Memory B cell (primary cell): ENCODE measurements around the gene FBXO21.
A peak's percentile ranks its signal among the peaks of the same experiment; 100 is the strongest.

Source experiments
- ATAC-seq: fragments of 150-1000 bp; cut with Tn5 transposase; 2 replicates; pipeline ENCODE4 v1.10.0; 2021; ENCODE audit warnings: low read depth, mild to moderate bottlenecking, moderate library complexity
- DNase-seq, 2 donors: peaks; one replicate each; pipeline ENCODE4 v3.0.0; 2022; ENCODE audit warnings: low spot score in 2 of 2
- H3K27ac Mint-ChIP-seq: one replicate; pipeline ENCODE4 v1.8.0; 2022; ENCODE audit warnings: mild to moderate bottlenecking, moderate library complexity, mixed read lengths
- H3K27me3 Mint-ChIP-seq: one replicate; pipeline ENCODE4 v1.8.0; 2022; ENCODE audit warnings: mixed read lengths
- H3K36me3 Mint-ChIP-seq: one replicate; pipeline ENCODE4 v1.8.0; 2022; ENCODE audit warnings: mild to moderate bottlenecking, mixed read lengths
- H3K4me1 Mint-ChIP-seq: one replicate; pipeline ENCODE4 v1.8.0; 2022; ENCODE audit warnings: mixed read lengths
- H3K4me3 Mint-ChIP-seq: one replicate; pipeline ENCODE4 v1.8.0; 2022; ENCODE audit warnings: mild to moderate bottlenecking, moderate library complexity, mixed read lengths
- H3K9me3 Mint-ChIP-seq: one replicate; pipeline ENCODE4 v1.8.0; 2022; ENCODE audit warnings: mixed read lengths

The FBXO21 gene

DNA sequence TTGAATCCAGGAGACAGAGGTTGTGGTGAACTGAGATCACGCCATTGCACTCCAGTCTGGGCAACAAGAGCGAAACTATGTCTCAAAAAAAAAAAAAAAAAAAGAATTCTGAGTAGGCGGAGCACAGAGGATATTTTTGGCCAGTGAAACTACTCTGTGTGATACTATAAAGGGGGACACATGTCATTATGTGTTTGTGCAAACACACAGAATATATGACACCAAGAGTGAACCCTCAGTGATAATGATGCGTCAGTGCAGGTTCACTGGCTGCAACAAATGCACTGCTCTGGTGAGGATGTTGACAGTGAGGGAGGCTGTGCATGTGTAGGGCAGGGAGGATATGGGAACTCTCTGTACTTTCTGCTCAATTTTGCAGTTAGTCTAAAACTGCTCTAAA lies 24.2 kb downstream of the FBXO21 start:
- DNase-seq (no peak), ATAC-seq (no peak)
- Mint-ChIP-seq H3K27ac (no peak overlapping the region), H3K4me1 (peaks cover 2% of the 10 kb centered on the region), H3K36me3 (peaks cover 37% of the 10 kb centered on the region), H3K9me3 (no peaks in the 10 kb centered on the region), H3K27me3 (no peaks in the 10 kb centered on the region), H3K4me3 (no peak overlapping the region)

- no peak overlapping the region for H3K4me3 Mint-ChIP-seq
- ATAC-seq (no peak), DNase-seq (no peak)
- H3K27me3 Mint-ChIP-seq, result no peaks in the 10 kb centered on the region
- H3K9me3 Mint-ChIP-seq, result no peaks in the 10 kb centered on the region
- H3K27ac Mint-ChIP-seq, result no peak overlapping the region
- H3K4me1 Mint-ChIP-seq, result peaks cover 2% of the 10 kb centered on the region
- H3K36me3 Mint-ChIP-seq, result peaks cover 40% of the 10 kb centered on the region
These were observed 24.9 kb downstream of the FBXO21 start for GRCh38 chr12:117165342-117165741.

- H3K9me3 Mint-ChIP-seq, result no peaks in the 10 kb centered on the region
- no peak overlapping the region for H3K27ac Mint-ChIP-seq
- ATAC-seq, result no peak
- H3K4me1 Mint-ChIP-seq, result peaks cover 2% of the 10 kb centered on the region
- no peak for DNase-seq
- no peaks in the 10 kb centered on the region for H3K27me3 Mint-ChIP-seq
- no peak overlapping the region for H3K4me3 Mint-ChIP-seq
- H3K36me3 Mint-ChIP-seq, result peaks cover 43% of the 10 kb centered on the region
These were observed 27.6 kb downstream of the FBXO21 start for GRCh38 chr12:117162633-117163032.

- peaks cover 47% of the 10 kb centered on the region for H3K36me3 Mint-ChIP-seq
- H3K27ac Mint-ChIP-seq, result no peak overlapping the region
- no peak overlapping the region for H3K4me3 Mint-ChIP-seq
- DNase-seq (no peak), ATAC-seq (no peak)
- peaks cover 2% of the 10 kb centered on the region for H3K4me1 Mint-ChIP-seq
- H3K27me3 Mint-ChIP-seq, result no peaks in the 10 kb centered on the region
- H3K9me3 Mint-ChIP-seq, result no peaks in the 10 kb centered on the region
These were observed 28.1 kb downstream of the FBXO21 start for GRCh38 chr12:117162167-117162539.

- H3K4me3 Mint-ChIP-seq, result no peak overlapping the region
- no peaks in the 10 kb centered on the region for H3K9me3 Mint-ChIP-seq
- no peaks in the 10 kb centered on the region for H3K27me3 Mint-ChIP-seq
- DNase-seq (no peak), ATAC-seq (no peak)
- peaks cover 45% of the 10 kb centered on the region for H3K36me3 Mint-ChIP-seq
- H3K4me1 Mint-ChIP-seq, result no peaks in the 10 kb centered on the region
- H3K27ac Mint-ChIP-seq, result no peak overlapping the region
These were observed 28.7 kb downstream of the FBXO21 start for GRCh38 chr12:117161460-117162166.

DNA sequence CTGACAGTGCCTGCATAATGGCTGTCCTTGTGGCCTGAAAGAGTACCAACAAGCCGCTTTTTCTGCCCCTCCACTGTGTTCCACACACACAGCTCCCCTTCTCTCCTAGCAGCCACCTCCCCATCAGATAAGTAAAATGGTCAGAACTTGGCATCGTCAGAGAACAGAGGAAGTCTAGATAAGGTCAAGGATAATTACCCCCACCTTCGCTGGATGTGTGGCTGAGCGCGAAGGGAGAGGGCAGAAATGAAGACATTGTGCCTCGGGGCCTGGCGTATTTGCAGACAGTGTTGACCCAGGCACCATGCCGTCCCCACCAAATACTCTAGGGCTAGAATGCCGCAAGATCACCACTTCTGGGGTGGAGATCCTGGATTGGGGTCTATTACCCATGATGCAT lies 30.6 kb downstream of the FBXO21 start:
- Mint-ChIP-seq H3K4me3 (no peak overlapping the region), H3K4me1 (no peaks in the 10 kb centered on the region), H3K27me3 (no peaks in the 10 kb centered on the region), H3K9me3 (no peaks in the 10 kb centered on the region), H3K36me3 (peaks cover 58% of the 10 kb centered on the region), H3K27ac (no peak overlapping the region)
- DNase-seq (no peak), ATAC-seq (no peak)

- Mint-ChIP-seq H3K27me3 (no peaks in the 10 kb centered on the region), H3K9me3 (no peaks in the 10 kb centered on the region), H3K36me3 (peaks cover 59% of the 10 kb centered on the region), H3K27ac (no peak overlapping the region), H3K4me3 (no peak overlapping the region), H3K4me1 (no peaks in the 10 kb centered on the region)
- DNase-seq (no peak), ATAC-seq (no peak)
These were observed 31.2 kb downstream of the FBXO21 start for GRCh38 chr12:117158911-117159553.

GRCh38 chr12:117158096-117158495 lies 32.2 kb downstream of the FBXO21 start:
- ATAC-seq, result no peak
- peaks cover under 1% of the 10 kb centered on the region for H3K4me1 Mint-ChIP-seq
- no peaks in the 10 kb centered on the region for H3K9me3 Mint-ChIP-seq
- peaks cover 63% of the 10 kb centered on the region for H3K36me3 Mint-ChIP-seq
- no peaks in the 10 kb centered on the region for H3K27me3 Mint-ChIP-seq
- no peak overlapping the region for H3K27ac Mint-ChIP-seq
- no peak overlapping the region for H3K4me3 Mint-ChIP-seq
- no peak for DNase-seq

DNA sequence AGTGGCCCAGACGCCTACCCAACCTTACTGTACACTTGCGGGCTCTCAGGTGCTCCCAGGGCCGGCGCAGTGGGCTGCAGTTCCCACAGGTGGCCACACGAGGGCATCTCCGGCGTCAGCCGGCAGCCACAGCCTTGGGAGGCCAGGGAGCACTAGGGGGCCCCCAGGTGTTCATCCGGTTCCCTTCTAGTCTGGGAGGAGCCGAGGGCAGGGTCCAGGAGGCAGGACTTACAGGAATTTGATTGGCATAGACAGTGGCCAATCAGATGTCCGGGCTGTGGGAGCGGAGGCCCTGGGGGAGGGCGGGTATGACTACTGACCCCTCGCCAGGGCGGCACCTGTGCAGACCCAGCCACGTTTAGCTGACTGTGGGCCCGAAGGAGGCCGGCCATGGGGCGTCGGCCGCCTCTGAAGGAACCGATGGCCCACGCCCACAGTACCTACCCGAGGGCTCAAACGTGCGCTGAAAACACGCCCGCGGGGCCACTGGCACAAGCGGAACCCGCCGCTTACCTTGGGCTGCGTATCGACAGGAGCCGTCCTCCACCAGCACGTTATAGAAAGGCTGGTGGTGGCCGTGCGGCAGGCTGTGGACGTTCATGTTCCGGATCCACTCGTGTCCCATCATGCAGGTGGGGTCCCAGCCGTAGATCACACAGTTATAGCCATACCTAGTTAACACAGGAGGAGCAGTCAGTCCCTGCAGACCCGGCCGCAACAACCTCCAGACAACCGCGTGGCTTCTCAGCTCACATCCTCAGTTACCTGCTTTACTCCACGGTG lies 34.8 kb downstream of the FBXO21 start:
- Mint-ChIP-seq H3K36me3 (peaks cover 53% of the 10 kb centered on the region), H3K27me3 (no peaks in the 10 kb centered on the region), H3K9me3 (no peaks in the 10 kb centered on the region), H3K4me1 (peaks cover 11% of the 10 kb centered on the region), H3K27ac (no peak overlapping the region), H3K4me3 (no peak overlapping the region)
- DNase-seq, result peak; percentile 72 to 84
- peak; percentile 70 for ATAC-seq

GRCh38 chr12:117152793-117153775 lies 37.2 kb downstream of the FBXO21 start:
- peaks cover 12% of the 10 kb centered on the region for H3K4me1 Mint-ChIP-seq
- DNase-seq (no peak), ATAC-seq (peak; percentile 55)
- H3K9me3 Mint-ChIP-seq, result no peaks in the 10 kb centered on the region
- H3K27ac Mint-ChIP-seq, result peak overlapping the region; percentile 78
- H3K27me3 Mint-ChIP-seq, result no peaks in the 10 kb centered on the region
- peaks cover 43% of the 10 kb centered on the region for H3K36me3 Mint-ChIP-seq
- no peak overlapping the region for H3K4me3 Mint-ChIP-seq

DNA sequence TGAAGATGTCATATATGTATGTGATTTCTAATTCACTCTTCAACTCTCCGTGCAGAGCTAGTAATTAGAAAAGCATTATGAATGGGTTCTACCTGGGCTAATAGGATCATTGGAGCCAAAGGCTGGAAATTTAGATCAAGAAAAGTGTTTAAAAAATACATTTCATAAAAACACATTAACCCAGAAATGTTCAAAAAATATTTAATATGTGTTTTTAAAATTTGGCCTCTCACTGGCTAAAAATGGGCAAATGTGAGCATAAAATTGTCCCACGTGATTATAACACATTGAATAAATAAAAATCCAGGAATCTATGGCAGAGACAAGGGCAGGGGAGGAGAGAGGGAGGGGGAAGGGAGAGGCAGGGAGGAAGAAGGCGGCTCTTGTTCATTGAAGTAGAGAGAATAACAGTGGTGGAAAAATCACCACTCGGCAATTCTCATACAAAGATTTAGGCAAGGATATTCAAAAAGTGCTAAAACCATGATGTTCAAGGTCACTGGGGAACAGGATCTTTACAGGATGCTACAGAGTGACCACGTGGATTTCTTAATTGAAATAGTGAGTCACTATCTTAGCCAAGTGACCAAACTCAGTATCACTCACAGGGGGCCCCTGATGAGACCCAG lies 38.8 kb downstream of the FBXO21 start:
- Mint-ChIP-seq H3K4me3 (no peak overlapping the region), H3K9me3 (no peaks in the 10 kb centered on the region), H3K27ac (peak overlapping the region; percentile 91), H3K27me3 (no peaks in the 10 kb centered on the region), H3K36me3 (peaks cover 39% of the 10 kb centered on the region), H3K4me1 (peaks cover 15% of the 10 kb centered on the region)
- ATAC-seq, result no peak
- no peak for DNase-seq

DNA sequence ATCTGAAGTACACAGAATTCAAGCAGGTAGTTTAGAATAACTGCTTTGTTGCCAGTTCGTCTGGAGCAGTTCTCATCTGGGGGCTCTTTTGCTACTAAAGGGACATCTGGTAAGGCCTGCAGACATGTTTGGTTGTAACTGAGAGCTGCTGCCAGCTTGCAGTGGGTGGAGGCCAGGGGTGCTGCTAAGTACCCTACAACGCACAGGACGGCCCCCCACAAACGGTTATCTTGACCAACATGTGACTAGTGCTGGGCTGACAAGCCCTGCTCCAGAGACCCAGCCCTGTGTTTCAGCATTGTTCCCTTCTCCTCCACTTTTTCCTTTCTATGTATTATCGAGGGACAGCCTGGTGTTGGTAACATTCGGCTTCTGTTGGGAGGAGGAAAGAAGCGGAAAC lies 40.8 kb downstream of the FBXO21 start:
- peaks cover 15% of the 10 kb centered on the region for H3K4me1 Mint-ChIP-seq
- no peak overlapping the region for H3K4me3 Mint-ChIP-seq
- H3K9me3 Mint-ChIP-seq, result no peaks in the 10 kb centered on the region
- peaks cover 37% of the 10 kb centered on the region for H3K36me3 Mint-ChIP-seq
- H3K27me3 Mint-ChIP-seq, result no peaks in the 10 kb centered on the region
- DNase-seq (no peak), ATAC-seq (no peak)
- H3K27ac Mint-ChIP-seq, result peak overlapping the region; percentile 91

- Mint-ChIP-seq H3K4me1 (peaks cover 15% of the 10 kb centered on the region), H3K27me3 (no peaks in the 10 kb centered on the region), H3K27ac (peak overlapping the region; percentile 24), H3K4me3 (no peak overlapping the region), H3K36me3 (peaks cover 32% of the 10 kb centered on the region), H3K9me3 (no peaks in the 10 kb centered on the region)
- DNase-seq (no peak), ATAC-seq (no peak)
These were observed 41.6 kb downstream of the FBXO21 start for GRCh38 chr12:117148642-117149041.
